WTC11 (cell line): Measurements from ENCODE around the gene CDYL. TPM values are rescaled to one million over a fixed set of nuclear protein-coding genes. Genes with fewer than 3 reads are reported as not detected.
A peak's percentile ranks its signal among the peaks of the same experiment; 100 is the strongest.

Experiments used
- ATAC-seq: fragments of 200-7000 bp; cut with Tn5 transposase; 2 replicates; pipeline ENCODE4 v1.10.0; 2021; ENCODE audit warnings: mild to moderate bottlenecking, moderate library complexity
- Bru-seq: library from RNA; stranded (reverse); fragments of 400-500 nt; gene quantifications from one replicate; lab custom pipeline; 2021; lab: Mats Ljungman, UMichigan
- CTCF ChIA-PET: fragments of 300-600 bp; sonication (Branson Sonifier 250); formaldehyde crosslinking; loops from one replicate; lab custom pipeline; 2021; ENCODE audit warnings: antibody characterized with exemption; lab: Charles Lee
- POLR2A ChIA-PET: fragments of 350-600 bp; sonication (Branson Sonifier 250); formaldehyde crosslinking; loops from one replicate; lab custom pipeline; 2021; ENCODE audit warnings: antibody characterized with exemption; lab: Charles Lee
- DNase-seq: peaks from one replicate; pipeline ENCODE4 v3.0.0; 2021; ENCODE audit warnings: low spot score
- H3K27ac Mint-ChIP-seq: 2 replicates; pipeline ENCODE4 v1.8.0; 2021; ENCODE audit warnings: mixed read lengths
- H3K27me3 Mint-ChIP-seq: 2 replicates; pipeline ENCODE4 v1.8.0; 2021; ENCODE audit warnings: low read depth, mild to moderate bottlenecking, moderate library complexity, mixed read lengths
- H3K36me3 Mint-ChIP-seq: 2 replicates; pipeline ENCODE4 v1.8.0; 2021; ENCODE audit warnings: mixed read lengths
- H3K4me1 Mint-ChIP-seq: 2 replicates; pipeline ENCODE4 v1.8.0; 2022; ENCODE audit warnings: mixed read lengths
- H3K4me3 Mint-ChIP-seq: 2 replicates; pipeline ENCODE4 v1.8.0; 2021; ENCODE audit warnings: mild to moderate bottlenecking, moderate library complexity, mixed read lengths
- H3K9me3 Mint-ChIP-seq: 2 replicates; pipeline ENCODE4 v1.8.0; 2021; ENCODE audit warnings: mixed read lengths
- CBFB ChIP-seq: sonication (generic); formaldehyde crosslinking; IDR thresholded peaks from 2 replicates; pipeline ENCODE4 v1.8.1; 2022; ENCODE audit warnings: mild to moderate bottlenecking, low read depth, missing genetic modification reagents
- MXD4 ChIP-seq: fragments of 250-450 bp; sonication (Bioruptor Pico); IDR thresholded peaks from 2 replicates; pipeline ENCODE4 v1.8.0; 2021; ENCODE audit warnings: mild to moderate bottlenecking, moderate library complexity, borderline replicate concordance
- MYBL2 ChIP-seq: sonication (generic); formaldehyde crosslinking; IDR thresholded peaks from 2 replicates; pipeline ENCODE4 v1.8.1; 2023; ENCODE audit warnings: mild to moderate bottlenecking, moderate library complexity, missing genetic modification reagents
- NR2C2 ChIP-seq: sonication (generic); formaldehyde crosslinking; IDR thresholded peaks from 2 replicates; pipeline ENCODE4 v1.8.0; 2022; ENCODE audit warnings: mild to moderate bottlenecking, missing genetic modification reagents
- PREB ChIP-seq: sonication (generic); formaldehyde crosslinking; IDR thresholded peaks from 2 replicates; pipeline ENCODE4 v1.8.1; 2022; ENCODE audit warnings: mild to moderate bottlenecking, missing genetic modification reagents, moderate library complexity, borderline replicate concordance
- SOX15 ChIP-seq: fragments of 250-450 bp; sonication (Bioruptor Pico); IDR thresholded peaks from 2 replicates; pipeline ENCODE4 v1.9.0; 2021; ENCODE audit warnings: mild to moderate bottlenecking
- ZNF232 ChIP-seq: sonication (generic); formaldehyde crosslinking; IDR thresholded peaks from 2 replicates; pipeline ENCODE4 v1.8.0; 2022; ENCODE audit warnings: mild to moderate bottlenecking, missing genetic modification reagents
- ZNF317 ChIP-seq: sonication (generic); formaldehyde crosslinking; IDR thresholded peaks from 2 replicates; pipeline ENCODE4 v1.8.1; 2023; ENCODE audit warnings: low read depth, mild to moderate bottlenecking, moderate library complexity, missing genetic modification reagents, borderline replicate concordance
- long read RNA-seq, 3 experiments: library from RNA in 1 of 3; library from capped mRNA in 1 of 3; library from polyadenylated mRNA in 1 of 3; unstranded in 2 of 3; stranded (forward) in 1 of 3; transcript quantifications; one replicate each; pipeline ENCODE4 v2.0.0, GENCODE V29; 2021
- total RNA-seq: library from RNA; stranded (reverse); gene quantifications from 3 replicates; pipeline ENCODE4 v1.2.3, GENCODE V29; 2021
- TF ChIP-seq, protein P1 (sequence below): sonication (generic); formaldehyde crosslinking; IDR thresholded peaks from 2 replicates; pipeline ENCODE4 v1.8.0; 2022; ENCODE audit warnings: missing genetic modification reagents
- TF ChIP-seq, protein P2 (sequence below): fragments of 250-450 bp; sonication (Bioruptor Pico); IDR thresholded peaks from 2 replicates; pipeline ENCODE4 v1.9.0; 2021; ENCODE audit warnings: mild to moderate bottlenecking
- TF ChIP-seq, protein P3 (sequence below): sonication (generic); formaldehyde crosslinking; IDR thresholded peaks from 2 replicates; pipeline ENCODE4 v1.8.1; 2022; ENCODE audit warnings: mild to moderate bottlenecking, moderate library complexity, missing genetic modification reagents
- TF ChIP-seq, protein P4 (sequence below): fragments of 250-450 bp; sonication (Bioruptor Pico); IDR thresholded peaks from 2 replicates; pipeline ENCODE4 v2.1.2; 2022; ENCODE audit warnings: mild to moderate bottlenecking, moderate library complexity
- TF ChIP-seq, protein P5 (sequence below): sonication (generic); formaldehyde crosslinking; IDR thresholded peaks from 2 replicates; pipeline ENCODE4 v1.8.1; 2023; ENCODE audit warnings: mild to moderate bottlenecking, missing genetic modification reagents, moderate library complexity

The CDYL gene
- 83.2 to 92.0 TPM (median 89.3 TPM) in 3 replicates for total RNA-seq
- percentile 88 among the genes with signal in this experiment for Bru-seq, nascent RNA
- long read RNA-seq, experiment 1, transcript CDYL-203 (7 exons, 2,184 nt), result major isoform, 27 of 218 reads
- long read RNA-seq, experiment 1, partial matches to known transcripts, result 26 of 218 reads
- long read RNA-seq, experiment 1, other reads (novel, unspliced or antisense), result 164 of 218 reads
- long read RNA-seq, experiment 2, transcript CDYL-203 (7 exons, 2,184 nt), result major isoform, 6 of 90 reads
- long read RNA-seq, experiment 2, partial matches to known transcripts, result 18 of 90 reads
- long read RNA-seq, experiment 2, other reads (novel, unspliced or antisense), result 65 of 90 reads
- long read RNA-seq, experiment 3, partial matches to known transcripts, result 12 of 38 reads
- long read RNA-seq, experiment 3, other reads (novel, unspliced or antisense), result 26 of 38 reads

DNA sequence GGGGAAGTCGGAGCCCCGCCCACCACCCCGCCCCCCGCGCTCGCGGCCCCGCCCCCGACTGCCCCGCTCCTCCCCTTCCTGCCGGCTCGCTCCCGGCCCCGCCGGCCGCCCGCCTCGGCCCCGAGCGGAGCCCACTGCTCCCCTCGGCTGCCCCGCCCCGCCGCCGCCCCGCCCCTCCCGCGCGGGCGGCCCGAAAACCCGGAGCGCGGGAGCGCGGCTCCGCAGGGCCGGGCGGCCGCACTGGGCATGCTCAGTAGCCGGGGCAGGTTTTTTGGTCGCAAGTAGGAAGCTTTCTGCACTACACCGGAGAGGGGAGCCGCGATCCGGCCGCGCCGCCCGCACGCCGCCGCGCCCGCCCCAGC is at the start of gene CDYL:
Gene CDYL, plus strand, starts transcription at position 274 of the 362 bp plus-strand sequence. CDS start 380 bp downstream, outside the sequence.
- peaks cover 49% of the 10 kb centered on the region for H3K4me1 Mint-ChIP-seq
- peaks cover 38% of the 10 kb centered on the region for H3K27me3 Mint-ChIP-seq
- TF ChIP-seq, protein P1, sequence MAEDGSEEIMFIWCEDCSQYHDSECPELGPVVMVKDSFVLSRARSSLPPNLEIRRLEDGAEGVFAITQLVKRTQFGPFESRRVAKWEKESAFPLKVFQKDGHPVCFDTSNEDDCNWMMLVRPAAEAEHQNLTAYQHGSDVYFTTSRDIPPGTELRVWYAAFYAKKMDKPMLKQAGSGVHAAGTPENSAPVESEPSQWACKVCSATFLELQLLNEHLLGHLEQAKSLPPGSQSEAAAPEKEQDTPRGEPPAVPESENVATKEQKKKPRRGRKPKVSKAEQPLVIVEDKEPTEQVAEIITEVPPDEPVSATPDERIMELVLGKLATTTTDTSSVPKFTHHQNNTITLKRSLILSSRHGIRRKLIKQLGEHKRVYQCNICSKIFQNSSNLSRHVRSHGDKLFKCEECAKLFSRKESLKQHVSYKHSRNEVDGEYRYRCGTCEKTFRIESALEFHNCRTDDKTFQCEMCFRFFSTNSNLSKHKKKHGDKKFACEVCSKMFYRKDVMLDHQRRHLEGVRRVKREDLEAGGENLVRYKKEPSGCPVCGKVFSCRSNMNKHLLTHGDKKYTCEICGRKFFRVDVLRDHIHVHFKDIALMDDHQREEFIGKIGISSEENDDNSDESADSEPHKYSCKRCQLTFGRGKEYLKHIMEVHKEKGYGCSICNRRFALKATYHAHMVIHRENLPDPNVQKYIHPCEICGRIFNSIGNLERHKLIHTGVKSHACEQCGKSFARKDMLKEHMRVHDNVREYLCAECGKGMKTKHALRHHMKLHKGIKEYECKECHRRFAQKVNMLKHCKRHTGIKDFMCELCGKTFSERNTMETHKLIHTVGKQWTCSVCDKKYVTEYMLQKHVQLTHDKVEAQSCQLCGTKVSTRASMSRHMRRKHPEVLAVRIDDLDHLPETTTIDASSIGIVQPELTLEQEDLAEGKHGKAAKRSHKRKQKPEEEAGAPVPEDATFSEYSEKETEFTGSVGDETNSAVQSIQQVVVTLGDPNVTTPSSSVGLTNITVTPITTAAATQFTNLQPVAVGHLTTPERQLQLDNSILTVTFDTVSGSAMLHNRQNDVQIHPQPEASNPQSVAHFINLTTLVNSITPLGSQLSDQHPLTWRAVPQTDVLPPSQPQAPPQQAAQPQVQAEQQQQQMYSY (CRISPR knock-in tag), result peak; percentile 92
- TF ChIP-seq, protein P2, sequence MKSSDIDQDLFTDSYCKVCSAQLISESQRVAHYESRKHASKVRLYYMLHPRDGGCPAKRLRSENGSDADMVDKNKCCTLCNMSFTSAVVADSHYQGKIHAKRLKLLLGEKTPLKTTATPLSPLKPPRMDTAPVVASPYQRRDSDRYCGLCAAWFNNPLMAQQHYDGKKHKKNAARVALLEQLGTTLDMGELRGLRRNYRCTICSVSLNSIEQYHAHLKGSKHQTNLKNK (CRISPR knock-in tag), result no peak
- TF ChIP-seq, protein P3, sequence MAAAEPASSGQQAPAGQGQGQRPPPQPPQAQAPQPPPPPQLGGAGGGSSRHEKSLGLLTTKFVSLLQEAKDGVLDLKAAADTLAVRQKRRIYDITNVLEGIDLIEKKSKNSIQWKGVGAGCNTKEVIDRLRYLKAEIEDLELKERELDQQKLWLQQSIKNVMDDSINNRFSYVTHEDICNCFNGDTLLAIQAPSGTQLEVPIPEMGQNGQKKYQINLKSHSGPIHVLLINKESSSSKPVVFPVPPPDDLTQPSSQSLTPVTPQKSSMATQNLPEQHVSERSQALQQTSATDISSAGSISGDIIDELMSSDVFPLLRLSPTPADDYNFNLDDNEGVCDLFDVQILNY (CRISPR knock-in tag), result no peak
- TF ChIP-seq, protein P4, sequence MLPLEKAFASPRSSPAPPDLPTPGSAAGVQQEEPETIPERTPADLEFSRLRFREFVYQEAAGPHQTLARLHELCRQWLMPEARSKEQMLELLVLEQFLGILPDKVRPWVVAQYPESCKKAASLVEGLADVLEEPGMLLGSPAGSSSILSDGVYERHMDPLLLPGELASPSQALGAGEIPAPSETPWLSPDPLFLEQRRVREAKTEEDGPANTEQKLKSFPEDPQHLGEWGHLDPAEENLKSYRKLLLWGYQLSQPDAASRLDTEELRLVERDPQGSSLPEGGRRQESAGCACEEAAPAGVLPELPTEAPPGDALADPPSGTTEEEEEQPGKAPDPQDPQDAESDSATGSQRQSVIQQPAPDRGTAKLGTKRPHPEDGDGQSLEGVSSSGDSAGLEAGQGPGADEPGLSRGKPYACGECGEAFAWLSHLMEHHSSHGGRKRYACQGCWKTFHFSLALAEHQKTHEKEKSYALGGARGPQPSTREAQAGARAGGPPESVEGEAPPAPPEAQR (CRISPR knock-in tag), result no peak
- TF ChIP-seq NR2C2 (CRISPR knock-in tag), result no peak
- no peak for TF ChIP-seq MYBL2 (CRISPR knock-in tag)
- TF ChIP-seq CBFB (CRISPR knock-in tag), result no peak
- TF ChIP-seq, all 79 proteins: peak for 1
- H3K4me3 Mint-ChIP-seq, result peak within 1 kb of the TSS; percentile 86
- DNase-seq (peak; percentile 83), ATAC-seq (peak; percentile 71)
- H3K36me3 Mint-ChIP-seq, result peaks cover 12% of the 10 kb centered on the region
- POLR2A ChIA-PET, result interaction anchor here (0.9 to 2.0 kb wide), 2 partner anchors 49 to 128 kb away, joined by 4 to 6 read pairs; no protein-coding TSS in a partner anchor
- CTCF ChIA-PET, result interaction anchor here (1.0 to 2.2 kb wide), 3 partner anchors 10 to 128 kb away, joined by 4 to 9 read pairs (median 8); no protein-coding TSS in a partner anchor
- H3K9me3 Mint-ChIP-seq, result peaks cover 10% of the 10 kb centered on the region
- H3K27ac Mint-ChIP-seq, result no peak within 1 kb of the TSS; the same call in 1 of the 2 replicates

GRCh38 chr6:4726645-4727044 is 49.6 kb upstream of the CDYL start:
- no peaks in the 10 kb centered on the region for H3K36me3 Mint-ChIP-seq
- ChIA-PET CTCF (interaction anchor here (1.0 to 1.4 kb wide), 2 partner anchors 304 to 413 kb away, joined by 5 to 6 read pairs; no protein-coding TSS in a partner anchor), POLR2A (interaction anchor here (1.1 kb wide), 1 partner anchor 50 kb away, joined by 4 read pairs; the partner anchor contains the start of gene CDYL)
- H3K4me1 Mint-ChIP-seq, result peaks cover 22% of the 10 kb centered on the region
- no peak for ATAC-seq
- H3K9me3 Mint-ChIP-seq, result peaks cover 5% of the 10 kb centered on the region
- H3K4me3 Mint-ChIP-seq, result no peak overlapping the region
- peaks cover 7% of the 10 kb centered on the region for H3K27me3 Mint-ChIP-seq
- no peak for DNase-seq
- no peak overlapping the region for H3K27ac Mint-ChIP-seq
- TF ChIP-seq, protein P5, sequence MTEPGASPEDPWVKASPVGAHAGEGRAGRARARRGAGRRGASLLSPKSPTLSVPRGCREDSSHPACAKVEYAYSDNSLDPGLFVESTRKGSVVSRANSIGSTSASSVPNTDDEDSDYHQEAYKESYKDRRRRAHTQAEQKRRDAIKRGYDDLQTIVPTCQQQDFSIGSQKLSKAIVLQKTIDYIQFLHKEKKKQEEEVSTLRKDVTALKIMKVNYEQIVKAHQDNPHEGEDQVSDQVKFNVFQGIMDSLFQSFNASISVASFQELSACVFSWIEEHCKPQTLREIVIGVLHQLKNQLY, result no peak
- no peak for TF ChIP-seq SOX15
- TF ChIP-seq MXD4 (CRISPR knock-in tag), result no peak
- no peak for TF ChIP-seq PREB (CRISPR knock-in tag)
- no peak for TF ChIP-seq ZNF232 (CRISPR knock-in tag)
- TF ChIP-seq ZNF317 (CRISPR knock-in tag), result no peak
